T-cell (primary cell): ENCODE results near the gene SRSF10. TPM values are rescaled to one million over a fixed set of nuclear protein-coding genes. Genes with fewer than 3 reads are reported as not detected.
"Not testable (repeated sequence)": the region's sequence is repeated elsewhere in the genome, so short reads cannot be mapped to it uniquely, and the experiment has no call there.

Experiments used
- ATAC-seq, 4 experiments: fragments of 200-7000 bp in 3 of 4; fragments of 150-1000 bp in 1 of 4; cut with Tn5 transposase; replicated peaks in 1 of 4; 1 replicate in 3 of 4; 2 replicates in 1 of 4; pipeline ENCODE4 v1.10.0; 2021; ENCODE audit warnings: moderate library complexity in 3 of 4, mild to moderate bottlenecking in 2 of 4, moderate number of reproducible peaks in 1 of 4
- CTCF ChIA-PET, 2 donors: fragments of 300-600 bp; sonication (Branson Sonifier 250); formaldehyde crosslinking; loops; one replicate each; lab custom pipeline; 2022; ENCODE audit warnings: antibody characterized with exemption in 2 of 2; lab: Charles Lee
- POLR2A ChIA-PET, 2 donors: fragments of 300-600 bp; sonication (Branson Sonifier 250); formaldehyde crosslinking; loops; one replicate each; lab custom pipeline; 2022; ENCODE audit warnings: antibody characterized with exemption in 2 of 2; lab: Charles Lee
- DNase-seq, 35 experiments: peaks; one replicate each; pipeline versions ENCODE4 v3.0.0 to v3.0.0-alpha.2; 2013 to 2023
- H3K27ac ChIP-seq: one replicate; pipeline ENCODE4 v1.5.1; 2013; ENCODE audit warnings: low read length
- H3K27me3 ChIP-seq, 2 experiments: replicated peaks in 1 of 2; 1 replicate in 1 of 2; 2 replicates in 1 of 2; pipeline versions ENCODE4 v1.6.1 to v1.7.0; 2013; ENCODE audit warnings: low read length in 1 of 2, mixed read lengths in 1 of 2; ENCODE audit not compliant: control insufficient read depth in 2 of 2, insufficient read depth in 2 of 2; ENCODE audit errors: extremely low read depth in 1 of 2
- H3K36me3 ChIP-seq, 2 donors: 1 replicate in 1 of 2; 2 replicates in 1 of 2; pipeline versions ENCODE4 v1.6.1 to v1.7.0; 2013; ENCODE audit warnings: low read length in 1 of 2; ENCODE audit not compliant: control insufficient read depth in 2 of 2, insufficient read depth in 1 of 2; ENCODE audit errors: extremely low read depth in 1 of 2
- H3K4me1 ChIP-seq, 2 experiments: 1 replicate in 1 of 2; 2 replicates in 1 of 2; pipeline versions ENCODE4 v1.6.1 to v1.7.0; 2013; ENCODE audit warnings: low read length in 2 of 2, mixed read lengths in 1 of 2; ENCODE audit not compliant: insufficient read depth in 2 of 2, control insufficient read depth in 1 of 2; ENCODE audit errors: extremely low read depth in 1 of 2
- H3K4me3 ChIP-seq, 2 donors: 1 replicate in 1 of 2; 2 replicates in 1 of 2; pipeline versions ENCODE4 v1.5.1 to v1.7.0; 2013; ENCODE audit warnings: mild to moderate bottlenecking in 2 of 2, low read length in 1 of 2, moderate library complexity in 1 of 2; ENCODE audit not compliant: control insufficient read depth in 1 of 2; ENCODE audit errors: extremely low read depth in 1 of 2
- H3K9me3 ChIP-seq: 2 replicates; pipeline ENCODE4 v1.7.0; 2013
- H3K27ac Mint-ChIP-seq, 2 donors: one replicate each; pipeline ENCODE4 v1.8.0; 2020 to 2021; ENCODE audit warnings: mild to moderate bottlenecking in 2 of 2, mixed read lengths in 2 of 2
- H3K27me3 Mint-ChIP-seq, 2 donors: one replicate each; pipeline ENCODE4 v1.8.0; 2021 to 2022; ENCODE audit warnings: mixed read lengths in 2 of 2
- H3K36me3 Mint-ChIP-seq: one replicate; pipeline ENCODE4 v1.8.0; 2021; ENCODE audit warnings: mixed read lengths
- H3K4me1 Mint-ChIP-seq, 3 donors: one replicate each; pipeline ENCODE4 v1.8.0; 2020 to 2022; ENCODE audit warnings: mixed read lengths in 3 of 3, mild to moderate bottlenecking in 1 of 3
- H3K4me3 Mint-ChIP-seq, 3 donors: one replicate each; pipeline ENCODE4 v1.8.0; 2020 to 2022; ENCODE audit warnings: mild to moderate bottlenecking in 3 of 3, mixed read lengths in 3 of 3, moderate library complexity in 3 of 3
- H3K9me3 Mint-ChIP-seq, 3 donors: one replicate each; pipeline ENCODE4 v1.8.0; 2020 to 2022; ENCODE audit warnings: mixed read lengths in 3 of 3
- WGBS: methylation state at CpG from one replicate; pipeline ENCODE4 v1.1.5; 2013; ENCODE audit warnings: missing lambda C conversion rate; ENCODE audit not compliant: insufficient coverage; 5-methylcytosine and 5-hydroxymethylcytosine counted together
- total RNA-seq, 35 experiments: library from RNA in 6 of 35; stranded (reverse) in 6 of 35; fragments of 120-200 nt in 1 of 35; gene quantifications; one replicate each; pipeline versions ENCODE4 v1.2.1 to v1.2.4 and lab custom pipeline; 2013 to 2026

The SRSF10 gene
- total RNA-seq, 5 donors from 2014 or later (not counting 1 experiment from before 2014, with no cell fraction given) = 145 to 240 (median 153) TPM

GRCh38 chr1:23999156-23999671 lies 19.1 kb upstream of the SRSF10 start:
- H3K27ac Mint-ChIP-seq = no peak overlapping the region
- H3K9me3 ChIP-seq = no peaks in the 10 kb centered on the region
- no peak overlapping the region for H3K4me3 ChIP-seq
- ATAC-seq (no peak), DNase-seq (no peak)
- CTCF ChIA-PET = no interaction called here
- POLR2A ChIA-PET = no interaction called here
- no peaks in the 10 kb centered on the region for H3K27me3 ChIP-seq
- H3K4me3 Mint-ChIP-seq = no peak overlapping the region
- H3K4me1 Mint-ChIP-seq = peaks cover 0 to 5% (median 3%) of the 10 kb centered on the region in 3 donors
- no peak overlapping the region for H3K27ac ChIP-seq
- H3K4me1 ChIP-seq = no peaks in the 10 kb centered on the region
- peaks cover 0 to 5% of the 10 kb centered on the region in 2 donors for H3K27me3 Mint-ChIP-seq
- no peaks in the 10 kb centered on the region for H3K9me3 Mint-ChIP-seq
- H3K36me3 ChIP-seq = no peaks in the 10 kb centered on the region
- no CpG with 5 or more reads among the region's 3 CpGs for WGBS
- H3K36me3 Mint-ChIP-seq = no peaks in the 10 kb centered on the region

GRCh38 chr1:23997812-23998211 lies 17.7 kb upstream of the SRSF10 start:
- CTCF ChIA-PET = no interaction called here
- Histone ChIP-seq H3K4me3 (no peak overlapping the region), H3K27me3 (no peaks in the 10 kb centered on the region), H3K36me3 (no peaks in the 10 kb centered on the region), H3K4me1 (no peaks in the 10 kb centered on the region), H3K9me3 (no peaks in the 10 kb centered on the region), H3K27ac (no peak overlapping the region)
- Mint-ChIP-seq H3K4me1 (peaks cover 0 to 3% (median 0%) of the 10 kb centered on the region in 3 donors), H3K27me3 (no peaks in the 10 kb centered on the region), H3K36me3 (no peaks in the 10 kb centered on the region), H3K4me3 (no peak overlapping the region), H3K9me3 (no peaks in the 10 kb centered on the region), H3K27ac (no peak overlapping the region)
- POLR2A ChIA-PET = no interaction called here
- WGBS = no CpG with 5 or more reads among the region's 1 CpG
- ATAC-seq = no peak
- no peak for DNase-seq

- Histone ChIP-seq H3K9me3 (no peaks in the 10 kb centered on the region), H3K4me3 (no peak overlapping the region), H3K27ac (no peak overlapping the region), H3K36me3 (no peaks in the 10 kb centered on the region), H3K27me3 (no peaks in the 10 kb centered on the region), H3K4me1 (no peaks in the 10 kb centered on the region)
- H3K4me3 Mint-ChIP-seq = no peak overlapping the region
- DNase-seq (no peak), ATAC-seq (no peak)
- WGBS = 92% methylated on average over 4 of the region's 10 CpGs
- H3K36me3 Mint-ChIP-seq = no peaks in the 10 kb centered on the region
- POLR2A ChIA-PET = no interaction called here
- CTCF ChIA-PET = interaction anchor here in 1 of 2 donors (0.6 kb wide), 1 partner anchor 412 kb away, joined by 12 read pairs; no protein-coding TSS in a partner anchor
- no peak overlapping the region for H3K27ac Mint-ChIP-seq
- no peaks in the 10 kb centered on the region for H3K27me3 Mint-ChIP-seq
- H3K4me1 Mint-ChIP-seq = peaks cover 0 to 3% (median 0%) of the 10 kb centered on the region in 3 donors
- H3K9me3 Mint-ChIP-seq = no peaks in the 10 kb centered on the region
Measured at GRCh38 chr1:23996700-23997229, 16.6 kb upstream of the SRSF10 start.

GRCh38 chr1:23995431-23995837 lies 15.3 kb upstream of the SRSF10 start:
- H3K36me3 Mint-ChIP-seq = no peaks in the 10 kb centered on the region
- H3K27ac Mint-ChIP-seq = no peak overlapping the region
- WGBS = 28% methylated on average over 3 of the region's 13 CpGs
- H3K4me1 Mint-ChIP-seq = peaks cover 0 to 3% (median 0%) of the 10 kb centered on the region in 3 donors
- DNase-seq = no peak
- no peak overlapping the region for H3K4me3 Mint-ChIP-seq
- no peak for ATAC-seq
- Histone ChIP-seq H3K27ac (no peak overlapping the region), H3K9me3 (no peaks in the 10 kb centered on the region), H3K36me3 (no peaks in the 10 kb centered on the region), H3K4me1 (no peaks in the 10 kb centered on the region), H3K4me3 (no peak overlapping the region), H3K27me3 (no peaks in the 10 kb centered on the region)
- H3K27me3 Mint-ChIP-seq = no peaks in the 10 kb centered on the region
- POLR2A ChIA-PET = no interaction called here
- CTCF ChIA-PET = no interaction called here
- H3K9me3 Mint-ChIP-seq = no peaks in the 10 kb centered on the region

GRCh38 chr1:23992011-23992410 lies 11.9 kb upstream of the SRSF10 start:
- POLR2A ChIA-PET, DNase-seq, H3K4me1 Mint-ChIP-seq, H3K36me3 Mint-ChIP-seq, H3K9me3 Mint-ChIP-seq, H3K27ac Mint-ChIP-seq, H3K27me3 Mint-ChIP-seq, H3K4me3 ChIP-seq, H3K27me3 ChIP-seq, H3K4me1 ChIP-seq, H3K9me3 ChIP-seq, ATAC-seq, CTCF ChIA-PET, H3K4me3 Mint-ChIP-seq, H3K36me3 ChIP-seq, H3K27ac ChIP-seq: not testable (repeated sequence)
- 77% methylated on average over 5 of the region's 13 CpGs for WGBS

- ChIA-PET POLR2A (no interaction called here), CTCF (no interaction called here)
- Mint-ChIP-seq H3K9me3 (no peaks in the 10 kb centered on the region), H3K4me3 (no peak overlapping the region), H3K27ac (peak overlapping the region; percentile 30 to 73), H3K36me3 (no peaks in the 10 kb centered on the region), H3K4me1 (peaks cover 0 to 5% (median 5%) of the 10 kb centered on the region in 3 donors), H3K27me3 (no peaks in the 10 kb centered on the region)
- ATAC-seq (no peak), DNase-seq (no peak)
- no peak overlapping the region for H3K27ac ChIP-seq
- no peaks in the 10 kb centered on the region for H3K27me3 ChIP-seq
- H3K4me1 ChIP-seq = no peaks in the 10 kb centered on the region
- no peak overlapping the region for H3K4me3 ChIP-seq
- H3K9me3 ChIP-seq = no peaks in the 10 kb centered on the region
- H3K36me3 ChIP-seq = no peaks in the 10 kb centered on the region
- WGBS = no CpG with 5 or more reads among the region's 3 CpGs
Measured at GRCh38 chr1:23989263-23989662, 9.1 kb upstream of the SRSF10 start.
